B cell (primary cell): Measurements from ENCODE around the gene CPSF4L. TPM values are rescaled to one million over a fixed set of nuclear protein-coding genes. Genes with fewer than 3 reads are reported as not detected.
"Not testable (repeated sequence)": the region's sequence is repeated elsewhere in the genome, so short reads cannot be mapped to it uniquely, and the experiment has no call there.

Source experiments
- ATAC-seq: fragments of 200-7000 bp; cut with Tn5 transposase; one replicate; pipeline ENCODE4 v1.10.0; 2021; ENCODE audit warnings: low read depth, mild to moderate bottlenecking, moderate number of reproducible peaks, moderate library complexity
- CTCF ChIA-PET: fragments of 350-600 bp; sonication (Branson Sonifier 250); formaldehyde crosslinking; loops from one replicate; lab custom pipeline; 2021; ENCODE audit warnings: antibody characterized with exemption, inconsistent platforms; lab: Charles Lee
- POLR2A ChIA-PET: fragments of 350-600 bp; sonication (Branson Sonifier 250); formaldehyde crosslinking; loops from one replicate; lab custom pipeline; 2021; ENCODE audit warnings: antibody characterized with exemption; lab: Charles Lee
- DNase-seq: peaks from one replicate; pipeline ENCODE4 v3.0.0; 2013
- H2AFZ ChIP-seq: 2 replicates; pipeline ENCODE4 v1.6.1; 2012; ENCODE audit warnings: mild to moderate bottlenecking, low read depth, low read length; ENCODE audit not compliant: insufficient read depth, poor library complexity, severe bottlenecking
- H3K27ac ChIP-seq, 2 donors: 1 replicate in 1 of 2; 2 replicates in 1 of 2; pipeline ENCODE4 v1.5.1; 2012 to 2013; ENCODE audit warnings: low read length in 2 of 2, mild to moderate bottlenecking in 2 of 2, moderate library complexity in 1 of 2
- H3K27me3 ChIP-seq, 4 experiments: fragments of 200-600 bp in 1 of 4; sonication (generic) in 1 of 4; replicated peaks in 1 of 4; 1 replicate in 2 of 4; 2 replicates in 2 of 4; pipeline versions ENCODE4 v1.6.1 to v1.7.0; 2013 to 2016; ENCODE audit warnings: low read length in 3 of 4, mild to moderate bottlenecking in 2 of 4, mixed read lengths in 1 of 4, moderate library complexity in 1 of 4; ENCODE audit not compliant: insufficient read depth in 4 of 4, control insufficient read depth in 3 of 4; ENCODE audit errors: control extremely low read depth in 1 of 4
- H3K36me3 ChIP-seq, 2 experiments: replicated peaks in 1 of 2; 1 replicate in 1 of 2; 2 replicates in 1 of 2; pipeline versions ENCODE4 v1.6.1 to v1.7.1; 2013; ENCODE audit warnings: low read length in 1 of 2; ENCODE audit not compliant: insufficient read depth in 2 of 2, control insufficient read depth in 1 of 2; ENCODE audit errors: control extremely low read depth in 1 of 2, extremely low read depth in 1 of 2
- H3K4me1 ChIP-seq, 2 donors: fragments of 200-600 bp in 1 of 2; sonication (generic) in 1 of 2; 1 replicate in 1 of 2; 2 replicates in 1 of 2; pipeline versions ENCODE4 v1.5.1 to v1.6.1; 2013 to 2017; ENCODE audit warnings: low read length in 2 of 2; ENCODE audit not compliant: control insufficient read depth in 2 of 2, insufficient read depth in 2 of 2
- H3K4me2 ChIP-seq: replicated peaks from 2 replicates; pipeline ENCODE3; 2012; ENCODE audit warnings: mild to moderate bottlenecking, low read depth, low read length; ENCODE audit not compliant: poor library complexity, severe bottlenecking
- H3K4me3 ChIP-seq, 5 experiments: fragments of 200-600 bp in 1 of 5; sonication (generic) in 1 of 5; 1 replicate in 3 of 5; 2 replicates in 2 of 5; pipeline versions ENCODE4 v1.5.1 to v1.7.0; 2011 to 2016; ENCODE audit warnings: low read length in 4 of 5, mild to moderate bottlenecking in 4 of 5, low read depth in 2 of 5, control low read depth in 1 of 5, moderate library complexity in 1 of 5; ENCODE audit not compliant: insufficient read depth in 1 of 5; ENCODE audit errors: control extremely low read depth in 1 of 5, extremely low read depth in 1 of 5
- H3K79me2 ChIP-seq: fragments of 200-600 bp; sonication (generic); one replicate; pipeline ENCODE4 v1.6.0; 2016; ENCODE audit warnings: low read length; ENCODE audit not compliant: control insufficient read depth, insufficient read depth
- H3K9ac ChIP-seq: fragments of 200-600 bp; sonication (generic); 2 replicates; pipeline ENCODE4 v1.6.1; 2017; ENCODE audit warnings: mild to moderate bottlenecking, low read length, moderate library complexity
- H3K9me3 ChIP-seq, 3 donors: one replicate each; pipeline versions ENCODE4 v1.6.1 to v1.7.1; 2013; ENCODE audit warnings: low read length in 2 of 3; ENCODE audit not compliant: control insufficient read depth in 2 of 3, insufficient read depth in 1 of 3; ENCODE audit errors: control extremely low read depth in 1 of 3
- H4K20me1 ChIP-seq: 2 replicates; pipeline ENCODE4 v1.6.0; 2012; ENCODE audit warnings: mild to moderate bottlenecking, low read length; ENCODE audit not compliant: insufficient read depth, control insufficient read depth, poor library complexity, severe bottlenecking
- H3K27ac Mint-ChIP-seq: one replicate; pipeline ENCODE4 v1.8.0; 2021; ENCODE audit warnings: mixed read lengths
- H3K27me3 Mint-ChIP-seq: one replicate; pipeline ENCODE4 v1.8.0; 2021; ENCODE audit warnings: mixed read lengths
- H3K4me1 Mint-ChIP-seq: one replicate; pipeline ENCODE4 v1.8.0; 2021; ENCODE audit warnings: mixed read lengths
- H3K4me3 Mint-ChIP-seq: one replicate; pipeline ENCODE4 v1.8.0; 2021; ENCODE audit warnings: mixed read lengths
- H3K9me3 Mint-ChIP-seq: one replicate; pipeline ENCODE4 v1.8.0; 2022; ENCODE audit warnings: mixed read lengths; ENCODE audit not compliant: insufficient read depth
- CTCF ChIP-seq: fragments of 200-600 bp; IDR thresholded peaks from one replicate; pipeline ENCODE4 v1.8.0; 2022; ENCODE audit warnings: antibody characterized with exemption, mild to moderate bottlenecking
- EZH2 ChIP-seq: IDR thresholded peaks from 2 replicates; pipeline ENCODE4 v1.6.1; 2012; ENCODE audit warnings: borderline replicate concordance, low read depth, mild to moderate bottlenecking, moderate library complexity, low read length; ENCODE audit not compliant: insufficient read depth, poor library complexity, severe bottlenecking
- WGBS: methylation state at CpG from one replicate; pipeline ENCODE4 v1.1.5; 2013; ENCODE audit warnings: missing lambda C conversion rate; ENCODE audit not compliant: insufficient coverage; 5-methylcytosine and 5-hydroxymethylcytosine counted together
- intact Hi-C: fragments of 100-400 bp; cut with micrococcal nuclease; formaldehyde crosslinking; loops from one replicate; pipeline ENCODE4 v1.10.0; 2022
- polyA plus RNA-seq: library from polyadenylated mRNA; depleted of rRNA; stranded (reverse); fragments of >200 nt; gene quantifications from 2 replicates; pipeline ENCODE4 v1.2.3, GENCODE V29; 2012
- total RNA-seq, 2 donors: library from RNA; stranded (reverse); fragments of 120-200 nt in 1 of 2; gene quantifications; 1 replicate in 1 of 2; 2 replicates in 1 of 2; pipeline versions ENCODE4 v1.2.3 to v1.2.4, GENCODE V29; 2013 to 2022

The CPSF4L gene
- total and polyA plus RNA-seq, 2 donors (not counting 1 experiment from before 2014, with no cell fraction given) = not detected

- Histone ChIP-seq H3K4me1 (peaks cover 14 to 23% of the 10 kb centered on the region in 2 donors), H3K9me3 (no peaks in the 10 kb centered on the region), H3K4me2 (peak overlapping the region; percentile 99), H3K36me3 (no peaks in the 10 kb centered on the region), H3K27me3 (peaks cover 0 to 23% (median 5%) of the 10 kb centered on the region in 4 experiments), H4K20me1 (no peaks in the 10 kb centered on the region), H3K79me2 (no peaks in the 10 kb centered on the region), H3K9ac (peak overlapping the region; percentile 82), H3K4me3 (peak overlapping the region; percentile 14 to 74 (median 68)), H2AFZ (peak overlapping the region; percentile 95), H3K27ac (no peak overlapping the region)
- intact Hi-C loops = loop anchor here (2.0 to 5.0 kb wide), 3 partner anchors 38 to 117 kb away; partner anchors contain the start of gene COG1
- ATAC-seq = no peak
- H3K4me1 Mint-ChIP-seq = peaks cover 14% of the 10 kb centered on the region
- H3K27me3 Mint-ChIP-seq = no peaks in the 10 kb centered on the region
- no peak for TF ChIP-seq EZH2
- TF ChIP-seq CTCF = no peak
- peak overlapping the region; percentile 63 for H3K27ac Mint-ChIP-seq
- 42% methylated on average over 11 of the region's 21 CpGs for WGBS
- ChIA-PET CTCF (interaction anchor here (1.7 to 4.1 kb wide), 2 partner anchors 47 to 60 kb away, joined by 5 to 23 read pairs; no protein-coding TSS in a partner anchor), POLR2A (no interaction called here)
- peak overlapping the region; percentile 83 for H3K4me3 Mint-ChIP-seq
- DNase-seq = peak; percentile 18
- no peaks in the 10 kb centered on the region for H3K9me3 Mint-ChIP-seq
Observed at GRCh38 chr17:73309727-73310596, 48.3 kb upstream of the CPSF4L start.

GRCh38 chr17:73308959-73309358 lies 47.3 kb upstream of the CPSF4L start:
- H3K4me3 Mint-ChIP-seq, H3K27me3 Mint-ChIP-seq, H4K20me1 ChIP-seq, H3K4me3 ChIP-seq, intact Hi-C loops, H3K79me2 ChIP-seq, H3K9ac ChIP-seq, H3K4me2 ChIP-seq, H2AFZ ChIP-seq, H3K36me3 ChIP-seq, H3K9me3 Mint-ChIP-seq, DNase-seq, POLR2A ChIA-PET, ATAC-seq, H3K27ac Mint-ChIP-seq, H3K27ac ChIP-seq, H3K9me3 ChIP-seq: not testable (repeated sequence)
- H3K4me1 Mint-ChIP-seq = peaks cover 14% of the 10 kb centered on the region
- CTCF ChIA-PET = interaction anchor here (0.6 to 4.1 kb wide), 2 partner anchors 61 to 752 kb away, joined by 4 to 23 read pairs; no protein-coding TSS in a partner anchor
- H3K4me1 ChIP-seq = peaks cover 14 to 23% of the 10 kb centered on the region in 2 donors
- WGBS = 100% methylated on average over 1 of the region's 5 CpGs
- H3K27me3 ChIP-seq = peaks cover 0 to 27% (median 5%) of the 10 kb centered on the region in 4 experiments
